Endothelial cell of umbilical vein (primary cell): Measurements from ENCODE around the gene GPR146. TPM values are rescaled to one million over a fixed set of nuclear protein-coding genes. Genes with fewer than 3 reads are reported as not detected.
"Not testable (repeated sequence)": the region's sequence is repeated elsewhere in the genome, so short reads cannot be mapped to it uniquely, and the experiment has no call there.

Source experiments
- BruUV-seq: library from RNA; stranded (reverse); fragments of 400-500 nt; replicated peaks from 2 replicates; lab custom pipeline; 2021; lab: Mats Ljungman, UMichigan
- CTCF ChIA-PET: fragments of 300-600, 350-600 bp; sonication (Branson Sonifier 250); formaldehyde crosslinking; loops from one replicate; lab custom pipeline; 2021; ENCODE audit warnings: antibody characterized with exemption, inconsistent platforms; lab: Charles Lee
- POLR2A ChIA-PET: fragments of 300-600, 350-600 bp; sonication (Branson Sonifier 250); formaldehyde crosslinking; loops from one replicate; lab custom pipeline; 2021; ENCODE audit warnings: antibody characterized with exemption, inconsistent platforms; lab: Charles Lee
- DNase-seq: peaks from one replicate; pipeline ENCODE4 v3.0.0-alpha.2; 2011; ENCODE audit warnings: low read depth, low spot score
- FAIRE-seq: peaks from 2 replicates; lab custom pipeline; 2011; peaks lifted over from hg19 to GRCh38; lab: Jason Lieb, UNC
- H2AFZ ChIP-seq: 2 replicates; pipeline ENCODE4 v1.6.0; 2012; ENCODE audit warnings: low read depth, low read length, control low read depth, inconsistent platforms
- H3K27ac ChIP-seq: 2 replicates; pipeline ENCODE4 v1.5.1; 2011; ENCODE audit warnings: low read depth, mild to moderate bottlenecking, control low read depth, low read length, moderate library complexity; ENCODE audit not compliant: insufficient read depth
- H3K27me3 ChIP-seq, 2 experiments: 2 replicates each; pipeline versions ENCODE4 v1.6.0 to v1.6.1; 2011; ENCODE audit warnings: low read length in 2 of 2, mixed read lengths in 1 of 2; ENCODE audit not compliant: control insufficient read depth in 2 of 2, insufficient read depth in 2 of 2
- H3K36me3 ChIP-seq, 2 experiments: 2 replicates in 1 of 2; 3 replicates in 1 of 2; pipeline ENCODE4 v1.5.1; 2011; ENCODE audit warnings: low read length in 2 of 2, mild to moderate bottlenecking in 1 of 2, moderate library complexity in 1 of 2; ENCODE audit not compliant: control insufficient read depth in 2 of 2, insufficient read depth in 2 of 2; ENCODE audit errors: extremely low read depth in 1 of 2
- H3K4me1 ChIP-seq: 3 replicates; pipeline ENCODE4 v1.5.1; 2011; ENCODE audit warnings: mild to moderate bottlenecking, low read length; ENCODE audit not compliant: control insufficient read depth, insufficient read depth; ENCODE audit errors: extremely low read depth
- H3K4me2 ChIP-seq: 2 replicates; pipeline ENCODE4 v1.6.1; 2011; ENCODE audit warnings: low read length, control low read depth, mixed read lengths; ENCODE audit not compliant: insufficient read depth
- H3K4me3 ChIP-seq, 3 experiments: fragments of 200-600 bp in 1 of 3; sonication (generic), shearing (Covaris generic) in 1 of 3; replicated peaks in 1 of 3; 2 replicates each; pipeline ENCODE4 v1.5.1; 2011 to 2016; ENCODE audit warnings: control low read depth in 3 of 3, low read length in 3 of 3, mild to moderate bottlenecking in 2 of 3, inconsistent platforms in 1 of 3, low read depth in 1 of 3, moderate library complexity in 1 of 3; ENCODE audit not compliant: insufficient read depth in 1 of 3
- H3K79me2 ChIP-seq: 2 replicates; pipeline ENCODE4 v1.6.0; 2012; ENCODE audit warnings: low read length, inconsistent platforms; ENCODE audit not compliant: control insufficient read depth, insufficient read depth
- H3K9ac ChIP-seq: replicated peaks from 2 replicates; pipeline ENCODE3; 2011; ENCODE audit warnings: low read length, control low read depth; ENCODE audit not compliant: insufficient read depth; ENCODE audit errors: extremely low read depth
- H3K9me1 ChIP-seq: replicated peaks from 3 replicates; pipeline ENCODE4 v1.6.0; 2011; ENCODE audit warnings: mild to moderate bottlenecking, low read length; ENCODE audit not compliant: control insufficient read depth, insufficient read depth; ENCODE audit errors: extremely low read depth
- H3K9me3 ChIP-seq: replicated peaks from 2 replicates; pipeline ENCODE4 v1.5.1; 2012; ENCODE audit warnings: low read length, inconsistent platforms; ENCODE audit not compliant: control insufficient read depth, insufficient read depth
- H4K20me1 ChIP-seq: replicated peaks from 2 replicates; pipeline ENCODE3; 2011; ENCODE audit warnings: mild to moderate bottlenecking, low read length; ENCODE audit not compliant: control insufficient read depth, insufficient read depth; ENCODE audit errors: extremely low read depth
- EZH2 ChIP-seq: IDR thresholded peaks from 2 replicates; pipeline ENCODE4 v1.6.1; 2012; ENCODE audit warnings: borderline replicate concordance, low read depth, mild to moderate bottlenecking, moderate library complexity, low read length, inconsistent platforms; ENCODE audit not compliant: severe bottlenecking
- JUN ChIP-seq: IDR thresholded peaks from 2 replicates; pipeline ENCODE4 v1.6.1; 2011; ENCODE audit warnings: borderline replicate concordance, low read depth; ENCODE audit not compliant: insufficient read length, insufficient read depth
- POLR2A ChIP-seq: IDR thresholded peaks from 2 replicates; pipeline ENCODE4 v1.6.1; 2012; ENCODE audit warnings: low read depth, mild to moderate bottlenecking, control low read depth, low read length
- dilution Hi-C: fragments of 300-500 bp; cut with MboI; formaldehyde crosslinking; loops from one replicate; pipeline ENCODE4 v1.15.0; 2019; ENCODE audit warnings: low sequenced_read_pairs; ENCODE audit not compliant: extremely low pct_ligation_motif_present
- intact Hi-C: fragments of 100-400 bp; cut with micrococcal nuclease; formaldehyde crosslinking; loops from one replicate; pipeline ENCODE4 v1.10.0; 2022
- polyA plus RNA-seq, 4 experiments: library from polyadenylated mRNA; depleted of rRNA in 3 of 4; stranded (reverse) in 3 of 4; unstranded in 1 of 4; fragments of >200 nt; gene quantifications; 2 replicates each; pipeline versions ENCODE4 v1.2.1 to v1.2.3, GENCODE V29; 2011 to 2012; ENCODE audit warnings: missing spikeins in 1 of 4
- total RNA-seq: library from RNA; stranded (reverse); gene quantifications from 2 replicates; pipeline ENCODE4 v1.2.3, GENCODE V29; 2021
- TF ChIP-seq, protein P1 (sequence below), 2 donors: IDR thresholded peaks; 1 replicate in 1 of 2; 2 replicates in 1 of 2; pipeline ENCODE4 v1.5.1; 2011; ENCODE audit warnings: low read length in 2 of 2, mild to moderate bottlenecking in 2 of 2, moderate library complexity in 2 of 2, control low read depth in 1 of 2, inconsistent platforms in 1 of 2, low read depth in 1 of 2; ENCODE audit not compliant: insufficient read depth in 1 of 2; ENCODE audit errors: extremely low read depth in 1 of 2

GPR146 gene
- total and polyA plus RNA-seq, 2 donors (not counting 3 experiments of a cell fraction or from before 2014, with no cell fraction given), result 18.5 to 44.8 TPM

DNA sequence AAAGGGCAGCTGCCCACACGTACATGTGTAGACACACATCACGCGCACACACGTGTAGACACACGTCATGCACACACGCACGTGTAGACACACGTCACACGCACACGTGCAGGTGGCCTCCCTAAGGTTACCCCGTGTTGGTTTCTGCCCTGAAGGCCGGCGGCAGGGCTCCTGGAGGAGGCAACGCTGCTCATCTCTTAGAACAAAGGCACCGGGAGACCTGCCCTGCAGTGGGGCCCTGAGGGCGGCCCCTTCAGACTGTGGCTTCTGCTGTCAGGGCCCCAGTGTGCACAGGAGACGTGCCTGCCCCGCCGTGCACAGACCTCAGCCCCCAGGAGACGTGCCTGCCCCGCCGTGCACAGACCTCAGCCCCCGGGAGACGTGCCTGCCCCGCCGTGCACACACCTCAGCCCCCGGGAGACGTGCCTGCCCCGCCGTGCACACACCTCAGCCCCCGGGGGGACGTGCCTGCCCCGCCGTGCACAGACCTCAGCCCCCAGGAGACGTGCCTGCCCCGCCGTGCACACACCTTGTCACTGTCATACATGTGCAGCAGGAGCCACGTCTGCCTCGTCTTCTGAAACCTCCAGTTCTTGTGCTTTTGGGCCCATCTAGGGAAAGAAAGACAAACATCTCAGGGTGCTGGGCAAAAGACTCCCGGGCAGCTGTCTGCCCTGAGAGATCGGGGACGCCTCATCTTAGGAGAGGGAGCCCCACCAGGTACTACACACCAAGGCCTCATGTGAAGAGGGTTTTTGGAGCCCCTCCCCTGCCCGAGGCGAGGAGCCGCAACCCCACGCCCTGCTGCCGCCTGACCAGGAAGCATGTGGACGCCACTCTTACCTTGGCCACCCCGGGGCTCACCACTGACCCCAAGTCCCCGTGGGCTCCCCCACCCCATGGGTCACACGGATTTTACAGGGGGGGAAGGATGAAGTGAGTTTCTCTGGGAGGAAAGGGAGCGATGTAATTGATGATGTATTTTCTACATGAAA, 44.1 kb upstream of the GPR146 start:
- POLR2A ChIA-PET, result no interaction called here
- Histone ChIP-seq H3K4me2 (no peak overlapping the region), H3K27me3 (no peaks in the 10 kb centered on the region), H2AFZ (no peak overlapping the region), H3K9me1 (no peaks in the 10 kb centered on the region), H3K4me1 (no peaks in the 10 kb centered on the region), H3K27ac (no peak overlapping the region), H3K9me3 (no peaks in the 10 kb centered on the region), H3K79me2 (no peaks in the 10 kb centered on the region), H3K9ac (no peak overlapping the region), H3K4me3 (no peak overlapping the region), H3K36me3 (peaks cover 0 to 4% of the 10 kb centered on the region in 2 experiments), H4K20me1 (no peaks in the 10 kb centered on the region)
- no TSS peak for BruUV-seq
- CTCF ChIA-PET, result interaction anchor here (10.0 kb wide), 1 partner anchor 66 kb away, joined by 459 read pairs; no protein-coding TSS in a partner anchor
- intact Hi-C loops (no loop called here), dilution Hi-C loops (no loop called here)
- FAIRE-seq (no peak), DNase-seq (no peak)
- TF ChIP-seq, protein P1, sequence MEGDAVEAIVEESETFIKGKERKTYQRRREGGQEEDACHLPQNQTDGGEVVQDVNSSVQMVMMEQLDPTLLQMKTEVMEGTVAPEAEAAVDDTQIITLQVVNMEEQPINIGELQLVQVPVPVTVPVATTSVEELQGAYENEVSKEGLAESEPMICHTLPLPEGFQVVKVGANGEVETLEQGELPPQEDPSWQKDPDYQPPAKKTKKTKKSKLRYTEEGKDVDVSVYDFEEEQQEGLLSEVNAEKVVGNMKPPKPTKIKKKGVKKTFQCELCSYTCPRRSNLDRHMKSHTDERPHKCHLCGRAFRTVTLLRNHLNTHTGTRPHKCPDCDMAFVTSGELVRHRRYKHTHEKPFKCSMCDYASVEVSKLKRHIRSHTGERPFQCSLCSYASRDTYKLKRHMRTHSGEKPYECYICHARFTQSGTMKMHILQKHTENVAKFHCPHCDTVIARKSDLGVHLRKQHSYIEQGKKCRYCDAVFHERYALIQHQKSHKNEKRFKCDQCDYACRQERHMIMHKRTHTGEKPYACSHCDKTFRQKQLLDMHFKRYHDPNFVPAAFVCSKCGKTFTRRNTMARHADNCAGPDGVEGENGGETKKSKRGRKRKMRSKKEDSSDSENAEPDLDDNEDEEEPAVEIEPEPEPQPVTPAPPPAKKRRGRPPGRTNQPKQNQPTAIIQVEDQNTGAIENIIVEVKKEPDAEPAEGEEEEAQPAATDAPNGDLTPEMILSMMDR (IDR thresholded peaks at IDR 0.05; ENCODE audit: extremely low read depth in 1 of 2, insufficient read depth in 1 of 2, low read depth in 1 of 2, low read length in 2 of 2), result no peak
- TF ChIP-seq EZH2, result no peak
- no peak for TF ChIP-seq POLR2A
- no peak for TF ChIP-seq JUN

DNA sequence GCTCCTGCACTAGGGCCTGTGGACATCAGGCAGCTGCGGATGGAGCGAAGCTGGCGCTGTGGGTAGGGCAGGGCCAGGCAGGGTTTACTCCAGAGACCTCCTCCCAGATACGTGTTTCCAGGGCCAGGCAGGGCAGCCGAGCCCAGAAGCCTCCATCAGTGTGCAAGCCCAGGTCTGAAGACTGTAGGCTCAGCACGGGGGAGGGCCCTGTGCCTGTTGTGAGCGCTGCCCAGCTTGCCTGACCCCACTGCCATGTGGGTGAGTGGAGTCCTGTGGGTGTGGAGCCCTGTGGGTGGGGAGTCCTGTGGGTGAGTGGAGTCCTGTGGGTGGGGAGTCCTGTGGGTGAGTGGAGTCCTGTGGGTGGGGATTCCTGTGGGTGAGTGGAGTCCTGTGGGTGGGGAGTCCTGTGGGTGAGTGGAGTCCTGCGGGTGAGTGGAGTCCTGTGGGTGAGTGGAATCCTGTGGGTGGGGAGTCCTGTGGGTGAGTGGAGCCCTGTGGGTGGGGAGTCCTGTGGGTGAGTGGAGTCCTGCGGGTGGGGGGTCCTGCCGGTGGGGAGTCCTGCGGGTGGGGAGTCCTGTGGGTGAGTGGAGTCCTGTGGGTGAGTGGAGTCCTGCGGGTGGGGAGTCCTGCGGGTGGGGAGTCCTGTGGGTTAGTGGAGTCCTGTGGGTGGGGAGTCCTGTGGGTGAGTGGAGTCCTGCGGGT, 43.1 kb upstream of the GPR146 start:
- H3K36me3 ChIP-seq, FAIRE-seq, H3K9ac ChIP-seq, POLR2A ChIA-PET, dilution Hi-C loops, BruUV-seq, CTCF ChIA-PET, H3K79me2 ChIP-seq, H3K9me1 ChIP-seq, H3K27me3 ChIP-seq, H3K4me2 ChIP-seq, H3K4me1 ChIP-seq, H3K4me3 ChIP-seq, intact Hi-C loops, H3K9me3 ChIP-seq, H4K20me1 ChIP-seq, H3K27ac ChIP-seq, DNase-seq, H2AFZ ChIP-seq: not testable (repeated sequence)

DNA sequence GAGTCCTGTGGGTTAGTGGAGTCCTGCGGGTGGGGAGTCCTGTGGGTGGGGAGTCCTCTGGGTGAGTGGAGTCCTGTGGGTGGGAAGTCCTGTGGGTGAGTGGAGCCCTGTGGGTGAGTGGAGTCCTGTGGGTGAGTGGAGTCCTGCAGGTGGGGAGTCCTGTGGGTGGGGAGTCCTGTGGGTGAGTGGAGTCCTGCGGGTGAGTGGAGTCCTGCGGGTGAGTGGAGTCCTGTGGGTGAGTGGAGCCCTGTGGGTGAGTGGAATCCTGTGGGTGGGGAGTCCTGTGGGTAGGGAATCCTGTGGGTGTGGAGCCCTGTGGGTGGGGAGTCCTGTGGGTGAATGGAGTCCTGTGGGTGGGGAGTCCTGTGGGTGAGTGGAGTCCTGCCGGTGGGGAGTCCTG, 42.3 kb upstream of the GPR146 start:
- H3K36me3 ChIP-seq, CTCF ChIA-PET, DNase-seq, H3K4me2 ChIP-seq, POLR2A ChIA-PET, BruUV-seq, H3K79me2 ChIP-seq, dilution Hi-C loops, H3K27me3 ChIP-seq, intact Hi-C loops, H4K20me1 ChIP-seq, H3K9ac ChIP-seq, H3K4me1 ChIP-seq, FAIRE-seq, H3K9me3 ChIP-seq, H3K4me3 ChIP-seq, H2AFZ ChIP-seq, H3K9me1 ChIP-seq, H3K27ac ChIP-seq: not testable (repeated sequence)
